Keratinocyte (primary cell): Measurements from ENCODE around the gene TELO2. TPM values are rescaled to one million over a fixed set of nuclear protein-coding genes. Genes with fewer than 3 reads are reported as not detected.

Source experiments
- DNase-seq: peaks from one replicate; pipeline ENCODE4 v3.0.0-alpha.2; 2011; ENCODE audit warnings: low read depth, missing footprints, low spot score
- FAIRE-seq: peaks from 2 replicates; lab custom pipeline; 2011; peaks lifted over from hg19 to GRCh38; lab: Jason Lieb, UNC
- H2AFZ ChIP-seq: 2 replicates; pipeline ENCODE4 v1.6.0; 2012; ENCODE audit warnings: low read length, control low read depth, inconsistent platforms; ENCODE audit not compliant: control insufficient read depth
- H3K27ac ChIP-seq: 2 replicates; pipeline ENCODE4 v1.5.1; 2011; ENCODE audit warnings: low read length; ENCODE audit not compliant: control insufficient read depth, insufficient read depth
- H3K27me3 ChIP-seq: 3 replicates; pipeline ENCODE4 v1.6.0; 2011; ENCODE audit warnings: low read length; ENCODE audit not compliant: control insufficient read depth, insufficient read depth; ENCODE audit errors: extremely low read depth
- H3K36me3 ChIP-seq, 2 experiments: 2 replicates in 1 of 2; 3 replicates in 1 of 2; pipeline ENCODE4 v1.5.1; 2011; ENCODE audit warnings: low read length in 2 of 2, mild to moderate bottlenecking in 1 of 2; ENCODE audit not compliant: control insufficient read depth in 2 of 2, insufficient read depth in 2 of 2; ENCODE audit errors: extremely low read depth in 1 of 2
- H3K4me1 ChIP-seq: 3 replicates; pipeline ENCODE4 v1.5.1; 2011; ENCODE audit warnings: low read length; ENCODE audit not compliant: control insufficient read depth, insufficient read depth; ENCODE audit errors: extremely low read depth
- H3K4me2 ChIP-seq: 3 replicates; pipeline ENCODE4 v1.6.0; 2011; ENCODE audit warnings: low read depth, low read length; ENCODE audit not compliant: control insufficient read depth, insufficient read depth; ENCODE audit errors: extremely low read depth
- H3K4me3 ChIP-seq, 3 experiments: fragments of 200-600 bp in 1 of 3; sonication (generic) in 1 of 3; 2 replicates in 2 of 3; 3 replicates in 1 of 3; pipeline ENCODE4 v1.5.1; 2011 to 2016; ENCODE audit warnings: low read length in 3 of 3, mild to moderate bottlenecking in 3 of 3, control low read depth in 2 of 3, inconsistent platforms in 1 of 3, low read depth in 1 of 3, mixed read lengths in 1 of 3, mixed run types in 1 of 3, moderate library complexity in 1 of 3; ENCODE audit not compliant: control insufficient read depth in 2 of 3, insufficient read depth in 2 of 3; ENCODE audit errors: extremely low read depth in 1 of 3
- H3K79me2 ChIP-seq: 2 replicates; pipeline ENCODE4 v1.6.0; 2012; ENCODE audit warnings: low read length; ENCODE audit not compliant: control insufficient read depth, insufficient read depth
- H3K9ac ChIP-seq: 3 replicates; pipeline ENCODE4 v1.6.0; 2011; ENCODE audit warnings: low read length; ENCODE audit not compliant: control insufficient read depth, insufficient read depth; ENCODE audit errors: extremely low read depth
- H3K9me1 ChIP-seq: 3 replicates; pipeline ENCODE4 v1.6.0; 2011; ENCODE audit warnings: low read length; ENCODE audit not compliant: control insufficient read depth, insufficient read depth; ENCODE audit errors: extremely low read depth
- H3K9me3 ChIP-seq: 2 replicates; pipeline ENCODE4 v1.5.1; 2012; ENCODE audit warnings: low read depth, low read length; ENCODE audit not compliant: control insufficient read depth
- H4K20me1 ChIP-seq: 3 replicates; pipeline ENCODE4 v1.6.0; 2011; ENCODE audit warnings: low read length; ENCODE audit not compliant: control insufficient read depth, insufficient read depth; ENCODE audit errors: extremely low read depth
- EZH2 ChIP-seq: IDR thresholded peaks from one replicate; pipeline ENCODE4 v1.6.1; 2012; ENCODE audit warnings: inconsistent platforms, mild to moderate bottlenecking, low read length, moderate library complexity
- dilution Hi-C: fragments of 300-500 bp; cut with MboI; formaldehyde crosslinking; loops from one replicate; pipeline ENCODE4 v1.7.0; 2020; ENCODE audit warnings: low sequenced_read_pairs; ENCODE audit not compliant: extremely low pct_ligation_motif_present
- polyA plus RNA-seq, 5 experiments: library from polyadenylated mRNA; depleted of rRNA in 3 of 5; stranded (reverse) in 3 of 5; stranded (forward) in 1 of 5; unstranded in 1 of 5; fragments of >200 nt; gene quantifications; 1 replicate in 1 of 5; 2 replicates in 3 of 5; 3 replicates in 1 of 5; pipeline versions ENCODE4 v1.2.1 to v1.2.3, GENCODE V29; 2011 to 2012; ENCODE audit warnings: missing spikeins in 2 of 5, low read depth in 1 of 5, low replicate concordance in 1 of 5
- TF ChIP-seq, protein P1 (sequence below), 3 experiments: IDR thresholded peaks in 1 of 3; conservative IDR thresholded peaks in 1 of 3; optimal IDR thresholded peaks in 1 of 3; 2 replicates in 2 of 3; 3 replicates in 1 of 3; pipeline versions ENCODE3 to v1.5.1; 2011; ENCODE audit warnings: low read length in 3 of 3, mild to moderate bottlenecking in 3 of 3, moderate library complexity in 2 of 3, control low read depth in 1 of 3, inconsistent platforms in 1 of 3; ENCODE audit not compliant: insufficient read depth in 2 of 3; ENCODE audit errors: extremely low read depth in 1 of 3

TELO2 gene
- polyA plus RNA-seq, 1 donor (not counting 4 experiments of a cell fraction or from before 2014, with no cell fraction given) = 7.9 TPM

DNA sequence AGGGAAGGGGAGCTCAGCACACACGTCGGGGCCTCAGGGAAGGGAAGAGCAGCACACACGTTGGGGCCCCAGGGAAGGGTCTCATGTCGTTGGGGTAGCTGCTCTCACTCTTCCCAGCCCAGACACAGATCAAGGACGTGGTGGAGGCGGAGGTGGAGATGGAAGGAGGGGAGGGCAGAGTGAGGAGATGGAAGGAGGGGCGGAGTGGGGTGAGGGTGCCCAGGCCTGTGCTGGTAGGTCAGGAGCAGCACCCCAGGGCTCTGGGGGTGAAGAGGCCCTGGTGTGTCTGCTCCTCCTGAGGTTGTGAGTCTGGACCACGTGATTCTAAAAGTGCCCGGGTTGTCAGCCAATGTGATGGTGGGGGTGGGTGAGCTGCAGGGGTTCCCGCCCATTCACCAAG is 33.2 kb upstream of the TELO2 start:
- Histone ChIP-seq H3K9ac (no peak overlapping the region), H3K4me3 (no peak overlapping the region), H4K20me1 (no peaks in the 10 kb centered on the region), H3K79me2 (no peaks in the 10 kb centered on the region), H3K27me3 (no peaks in the 10 kb centered on the region), H3K9me3 (no peaks in the 10 kb centered on the region), H3K36me3 (peaks cover 0 to 23% of the 10 kb centered on the region in 2 experiments), H3K4me2 (no peak overlapping the region), H3K9me1 (no peaks in the 10 kb centered on the region), H3K4me1 (no peaks in the 10 kb centered on the region), H2AFZ (no peak overlapping the region), H3K27ac (no peak overlapping the region)
- dilution Hi-C loops = no loop called here
- DNase-seq (no peak), FAIRE-seq (no peak)
- no peak for TF ChIP-seq EZH2
- TF ChIP-seq, protein P1, sequence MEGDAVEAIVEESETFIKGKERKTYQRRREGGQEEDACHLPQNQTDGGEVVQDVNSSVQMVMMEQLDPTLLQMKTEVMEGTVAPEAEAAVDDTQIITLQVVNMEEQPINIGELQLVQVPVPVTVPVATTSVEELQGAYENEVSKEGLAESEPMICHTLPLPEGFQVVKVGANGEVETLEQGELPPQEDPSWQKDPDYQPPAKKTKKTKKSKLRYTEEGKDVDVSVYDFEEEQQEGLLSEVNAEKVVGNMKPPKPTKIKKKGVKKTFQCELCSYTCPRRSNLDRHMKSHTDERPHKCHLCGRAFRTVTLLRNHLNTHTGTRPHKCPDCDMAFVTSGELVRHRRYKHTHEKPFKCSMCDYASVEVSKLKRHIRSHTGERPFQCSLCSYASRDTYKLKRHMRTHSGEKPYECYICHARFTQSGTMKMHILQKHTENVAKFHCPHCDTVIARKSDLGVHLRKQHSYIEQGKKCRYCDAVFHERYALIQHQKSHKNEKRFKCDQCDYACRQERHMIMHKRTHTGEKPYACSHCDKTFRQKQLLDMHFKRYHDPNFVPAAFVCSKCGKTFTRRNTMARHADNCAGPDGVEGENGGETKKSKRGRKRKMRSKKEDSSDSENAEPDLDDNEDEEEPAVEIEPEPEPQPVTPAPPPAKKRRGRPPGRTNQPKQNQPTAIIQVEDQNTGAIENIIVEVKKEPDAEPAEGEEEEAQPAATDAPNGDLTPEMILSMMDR (optimal IDR thresholded peaks at IDR 0.05 in 1 of 3, IDR thresholded peaks at IDR 0.05 in 1 of 3, conservative IDR thresholded peaks at IDR 0.05 in 1 of 3; ENCODE audit: extremely low read depth in 1 of 3, insufficient read depth in 2 of 3, low read length in 3 of 3) = no peak

DNA sequence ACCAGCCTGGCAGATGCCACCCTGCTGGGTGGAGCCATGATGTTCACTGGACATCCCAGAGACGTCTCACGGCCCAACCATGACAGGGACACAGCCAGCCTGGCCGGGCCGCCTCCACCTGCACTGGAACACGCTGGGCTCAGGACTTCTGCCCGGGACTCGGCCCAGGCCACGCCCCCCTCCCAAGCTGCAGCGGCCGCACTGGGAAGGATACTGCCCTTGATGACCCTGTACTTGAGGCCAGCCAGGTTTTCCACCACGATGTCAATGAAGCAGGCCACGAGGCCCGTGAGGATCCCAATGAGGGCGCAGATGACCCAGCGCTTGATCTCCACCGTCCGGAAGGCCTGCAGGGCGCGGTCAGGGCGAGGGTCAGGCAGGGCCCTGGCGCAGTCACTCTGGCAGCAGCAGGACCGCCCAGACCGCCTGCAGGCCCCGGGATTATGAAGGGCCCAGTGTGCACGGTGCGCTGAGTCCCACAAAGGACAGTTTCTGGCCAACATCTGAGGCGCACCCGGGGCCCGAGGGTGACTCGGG is 32.5 kb upstream of the TELO2 start:
- Histone ChIP-seq H3K9me3 (no peaks in the 10 kb centered on the region), H3K79me2 (no peaks in the 10 kb centered on the region), H3K4me1 (no peaks in the 10 kb centered on the region), H3K27me3 (no peaks in the 10 kb centered on the region), H4K20me1 (no peaks in the 10 kb centered on the region), H2AFZ (no peak overlapping the region), H3K9ac (no peak overlapping the region), H3K4me2 (no peak overlapping the region), H3K27ac (no peak overlapping the region), H3K9me1 (no peaks in the 10 kb centered on the region), H3K36me3 (peaks cover 0 to 21% of the 10 kb centered on the region in 2 experiments), H3K4me3 (no peak overlapping the region)
- DNase-seq (no peak), FAIRE-seq (no peak)
- dilution Hi-C loops = no loop called here
- TF ChIP-seq, protein P1 (optimal IDR thresholded peaks at IDR 0.05 in 1 of 3, IDR thresholded peaks at IDR 0.05 in 1 of 3, conservative IDR thresholded peaks at IDR 0.05 in 1 of 3; ENCODE audit: extremely low read depth in 1 of 3, insufficient read depth in 2 of 3, low read length in 3 of 3) = no peak
- no peak for TF ChIP-seq EZH2
